ENCODE measurements around the gene AQP10.
A peak's percentile ranks its signal among the peaks of the same experiment; 100 is the strongest.
"Not testable (repeated sequence)": the region's sequence is repeated elsewhere in the genome, so short reads cannot be mapped to it uniquely, and the experiment has no call there.

AQP10 gene

DNA sequence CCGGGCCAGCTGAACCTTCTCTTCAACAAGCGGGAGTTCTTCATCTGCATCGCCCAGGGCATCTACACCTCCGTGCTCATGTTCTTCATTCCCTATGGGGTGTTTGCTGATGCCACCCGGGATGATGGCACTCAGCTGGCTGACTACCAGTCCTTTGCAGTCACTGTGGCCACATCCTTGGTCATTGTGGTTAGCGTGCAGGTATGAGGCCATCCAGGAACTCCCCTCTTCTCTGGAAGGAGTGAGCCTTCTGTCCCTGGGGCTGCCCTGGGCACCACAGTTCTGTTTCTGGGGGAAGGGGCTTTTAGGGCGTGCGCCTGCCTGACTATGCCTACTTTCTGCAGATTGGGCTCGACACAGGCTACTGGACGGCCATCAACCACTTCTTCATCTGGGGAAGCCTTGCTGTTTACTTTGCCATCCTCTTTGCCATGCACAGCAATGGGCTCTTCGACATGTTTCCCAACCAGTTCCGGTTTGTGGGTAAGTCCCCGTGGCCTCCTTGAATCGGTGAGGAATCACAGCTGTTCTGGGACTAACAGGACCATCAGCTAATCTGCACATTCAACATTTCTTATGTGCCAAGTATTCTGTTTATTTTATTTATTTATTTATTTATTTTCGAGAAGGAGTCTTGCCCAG, 25.5 kb downstream of the AQP10 start:
- no peak for DNase-seq

DNA sequence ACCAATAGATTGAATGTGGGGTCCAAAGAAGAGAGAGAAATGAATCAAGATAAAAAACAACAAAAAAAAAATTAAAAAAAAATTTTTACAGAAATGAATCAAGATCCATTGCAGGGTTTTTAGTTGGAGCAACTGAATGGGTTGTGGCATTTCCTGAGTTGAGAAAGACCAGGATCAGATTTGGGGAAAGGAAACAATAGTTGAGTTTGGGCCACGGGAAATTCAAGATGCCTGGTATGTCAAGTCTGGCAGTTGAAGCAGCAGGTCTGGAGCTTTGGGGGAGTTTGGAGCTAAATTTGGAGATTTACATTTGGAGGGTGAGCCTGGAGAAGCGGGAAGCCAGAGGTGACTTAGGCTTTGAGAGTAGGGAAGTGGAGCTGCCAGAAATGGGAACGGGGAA, 27.1 kb downstream of the AQP10 start:
- DNase-seq: no peak

DNA sequence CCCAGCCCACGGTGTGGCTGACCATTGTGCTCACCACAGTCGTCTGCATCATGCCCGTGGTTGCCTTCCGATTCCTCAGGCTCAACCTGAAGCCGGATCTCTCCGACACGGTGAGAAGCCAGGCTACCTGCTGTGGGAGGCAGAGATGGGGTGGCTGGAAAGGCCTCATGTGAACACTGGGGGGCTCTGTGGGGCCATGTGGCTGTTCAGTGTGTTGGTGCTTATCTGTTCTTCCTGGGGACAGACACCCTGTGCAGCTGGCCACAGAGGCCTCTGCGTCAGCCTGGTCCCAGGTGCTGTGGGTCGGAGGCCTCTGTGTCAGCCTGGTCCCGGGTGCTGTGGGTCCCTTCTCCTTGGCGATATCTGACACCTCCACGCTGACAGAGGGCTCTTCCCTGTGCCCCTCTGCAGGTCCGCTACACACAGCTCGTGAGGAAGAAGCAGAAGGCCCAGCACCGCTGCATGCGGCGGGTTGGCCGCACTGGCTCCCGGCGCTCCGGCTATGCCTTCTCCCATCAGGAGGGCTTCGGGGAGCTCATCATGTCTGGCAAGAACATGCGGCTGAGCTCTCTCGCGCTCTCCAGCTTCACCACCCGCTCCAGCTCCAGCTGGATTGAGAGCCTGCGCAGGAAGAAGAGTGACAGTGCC, 27.7 kb downstream of the AQP10 start:
- no peak for DNase-seq

DNA sequence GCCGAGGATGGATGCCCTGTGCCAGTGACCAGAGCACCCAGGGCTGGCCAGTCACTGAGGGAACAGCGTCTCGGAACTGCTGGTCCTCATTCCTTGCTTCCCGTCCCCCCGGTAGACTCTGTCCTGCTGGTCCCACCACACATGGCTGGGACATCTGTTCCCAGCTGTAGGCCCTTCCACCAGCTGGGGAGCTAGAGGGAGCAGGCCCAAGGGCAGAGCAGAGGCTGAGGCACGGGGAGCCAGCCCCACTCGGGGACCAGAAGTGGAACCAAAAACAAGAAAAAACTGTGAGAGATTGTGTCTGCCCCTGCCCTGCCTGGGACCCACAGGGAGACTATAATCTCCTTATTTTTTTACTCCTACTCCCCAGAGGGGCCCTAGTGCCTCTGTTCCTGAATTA, 28.2 kb downstream of the AQP10 start:
- DNase-seq: no peak

DNA sequence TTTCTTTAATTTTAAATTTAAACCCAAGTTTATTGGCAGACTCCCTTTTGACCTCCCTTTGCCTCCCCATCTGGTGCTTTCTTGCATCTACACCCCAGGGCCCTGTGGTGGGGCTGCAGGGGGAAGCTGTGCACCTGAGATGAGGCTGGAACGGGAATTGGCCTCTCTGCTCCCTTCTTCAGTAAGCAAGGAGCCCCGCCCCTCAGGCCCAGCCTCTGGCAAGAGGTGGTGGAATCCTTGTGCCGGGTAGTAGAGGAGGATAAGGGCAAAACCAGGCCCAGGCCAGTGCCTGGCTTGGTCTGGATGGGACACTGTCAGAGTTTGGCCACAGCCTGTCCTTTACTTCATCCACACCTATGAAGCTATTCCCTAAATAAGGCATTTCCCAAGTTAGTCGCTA, 29.5 kb downstream of the AQP10 start:
- no peak for DNase-seq

DNA sequence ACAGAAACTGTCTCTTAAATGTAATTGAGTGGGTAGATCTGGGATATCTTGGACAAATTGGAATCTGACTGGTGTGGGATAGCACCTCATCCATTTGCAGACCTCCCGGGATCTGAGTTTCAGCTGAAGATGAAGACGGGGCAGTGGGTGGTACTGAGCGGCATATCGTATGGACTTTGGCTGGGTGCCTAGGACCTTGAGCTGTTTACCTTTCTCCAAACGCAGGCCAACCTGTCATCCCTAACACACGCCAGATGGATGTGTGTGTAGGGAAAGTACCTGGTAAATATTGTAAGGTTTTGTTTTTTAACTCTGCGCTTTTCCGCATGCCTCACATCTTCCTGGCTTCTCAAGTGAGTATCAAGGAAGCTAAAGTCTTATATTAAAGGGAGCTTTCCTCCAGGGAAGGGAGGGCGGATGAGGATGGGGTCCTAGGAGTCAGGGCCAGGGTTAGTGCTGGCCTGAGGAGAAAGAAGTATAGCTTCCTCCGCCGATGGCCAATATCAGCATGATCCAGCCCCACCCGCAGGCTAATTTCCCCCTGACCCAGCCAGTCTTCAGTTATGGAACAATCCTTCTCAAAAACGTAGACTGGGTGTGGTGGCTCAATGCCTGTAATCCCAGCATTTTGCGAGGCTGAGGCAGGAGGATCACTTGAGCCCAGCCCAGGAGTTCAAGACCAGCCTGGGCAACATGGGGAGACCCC, 30.6 kb downstream of the AQP10 start:
- no peak for DNase-seq

DNA sequence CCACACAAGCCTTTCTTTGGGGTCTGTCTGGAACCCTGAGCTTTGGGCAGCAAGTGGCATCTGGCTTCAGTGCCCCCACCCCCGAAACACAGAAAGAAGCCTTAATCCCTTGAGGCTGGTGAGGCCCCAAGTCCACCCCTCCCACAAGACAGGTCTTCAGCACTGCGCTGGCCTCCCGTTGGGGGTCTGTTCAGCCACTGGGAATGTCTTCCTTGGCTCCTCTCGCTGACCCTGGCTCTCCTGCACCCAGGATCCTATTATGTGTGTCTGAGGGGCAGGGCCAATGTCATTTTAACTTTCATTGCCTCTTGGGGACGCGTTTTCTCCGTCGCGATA, 31.3 kb downstream of the AQP10 start:
- DNase-seq: no peak

DNA sequence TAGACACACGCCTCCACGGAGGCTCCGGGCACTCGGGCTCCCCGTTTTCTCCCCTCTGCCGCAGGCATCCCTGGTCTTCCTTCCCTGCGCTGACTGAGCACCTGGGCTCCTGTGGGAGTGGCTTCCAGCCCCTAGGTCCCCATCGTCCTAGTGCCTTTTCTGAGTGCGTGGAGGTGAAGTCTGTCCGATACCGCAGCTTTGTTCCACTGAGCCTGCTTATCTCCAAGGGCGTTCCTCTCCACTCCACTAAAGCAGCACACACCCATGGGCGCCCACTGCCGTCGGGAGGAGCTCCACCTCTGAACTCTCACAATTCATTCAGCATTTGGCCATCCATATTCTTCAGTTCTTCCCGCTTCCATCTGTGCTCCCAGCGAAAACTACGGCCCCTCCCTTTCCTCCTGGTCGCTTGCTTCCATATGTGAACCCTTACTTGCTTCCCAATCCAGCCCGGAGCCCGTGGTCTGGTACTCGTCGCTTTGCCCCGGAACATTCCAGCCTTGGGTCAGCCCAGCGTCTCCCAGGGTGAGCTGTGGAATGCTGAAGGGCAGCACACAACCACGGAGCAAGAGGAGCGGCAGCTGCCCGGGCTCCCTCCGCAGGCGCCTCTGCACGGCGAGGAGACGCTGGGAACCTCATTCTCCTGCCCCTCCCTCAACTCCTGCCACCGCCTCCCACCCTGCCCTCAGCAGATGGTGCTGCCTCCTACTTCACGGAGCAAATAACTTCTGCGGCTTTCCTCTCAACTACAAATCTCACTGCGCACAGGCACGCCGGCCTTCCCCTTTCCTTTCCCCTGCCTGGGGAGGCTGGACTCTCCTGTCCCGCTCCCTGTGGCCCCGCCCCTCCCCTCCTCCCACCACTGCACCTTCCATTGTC, 31.9 kb downstream of the AQP10 start:
- DNase-seq: peak; percentile 54

DNA sequence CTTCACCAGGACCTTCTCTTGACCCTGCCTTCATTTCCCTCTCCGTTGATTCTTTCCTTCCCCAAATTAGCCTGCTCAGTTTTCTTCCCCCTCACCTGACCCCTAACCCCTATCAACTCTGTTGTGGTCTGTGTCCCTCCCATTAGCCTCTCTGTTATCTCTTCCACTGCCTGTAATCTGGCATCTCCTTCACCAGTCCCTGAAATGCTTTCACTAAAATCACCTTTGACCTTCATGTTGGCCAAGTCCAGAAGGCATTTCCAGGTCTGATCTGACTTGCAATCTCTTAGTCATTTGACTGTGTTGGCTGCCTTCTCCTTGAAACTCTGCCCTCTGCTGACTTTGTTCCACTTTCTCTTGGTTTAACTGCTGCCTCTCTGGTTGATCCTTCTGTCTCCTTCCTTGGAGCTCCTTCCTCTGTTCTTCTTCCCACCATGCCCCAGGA, 32.6 kb downstream of the AQP10 start:
- DNase-seq: peak; percentile 48

DNA sequence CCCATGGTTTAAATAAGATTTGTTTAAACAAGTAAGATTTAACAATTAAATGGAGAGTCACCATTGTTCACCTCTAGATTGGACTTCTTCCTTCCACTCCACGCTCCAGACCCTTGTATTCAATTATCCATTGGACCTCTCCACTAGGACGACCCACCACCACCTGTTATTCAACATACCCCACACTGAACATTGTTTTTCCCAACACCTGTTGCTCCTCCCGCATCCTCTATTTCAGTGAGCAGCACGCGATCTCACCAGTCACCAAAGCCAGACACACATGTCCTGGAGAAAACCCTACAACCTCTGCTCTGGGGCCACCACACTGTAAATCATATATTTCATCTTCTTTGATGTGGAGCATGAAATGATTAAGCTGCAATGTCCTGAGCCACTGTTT, 33.1 kb downstream of the AQP10 start:
- no peak for DNase-seq

DNA sequence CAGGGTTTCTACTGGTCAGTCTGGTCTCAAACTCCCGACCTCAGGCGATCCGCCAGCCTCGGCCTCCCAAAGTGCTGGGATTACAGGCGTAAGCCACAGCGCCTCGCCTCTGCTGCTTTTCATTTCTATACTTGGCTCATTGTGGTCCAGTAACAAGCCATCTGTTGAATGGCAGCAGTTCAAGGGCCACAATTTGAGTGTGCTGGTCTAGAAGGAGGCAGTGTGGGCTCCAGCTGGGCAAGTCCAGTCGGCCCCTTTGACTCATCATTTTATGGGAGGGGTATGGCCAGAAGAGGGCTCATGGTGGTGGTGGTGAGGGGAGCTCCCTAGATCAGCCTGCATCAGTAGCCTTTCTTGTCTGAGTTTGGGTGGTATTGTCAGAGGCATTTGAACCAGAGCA, 37.6 kb downstream of the AQP10 start:
- no peak for DNase-seq

DNA sequence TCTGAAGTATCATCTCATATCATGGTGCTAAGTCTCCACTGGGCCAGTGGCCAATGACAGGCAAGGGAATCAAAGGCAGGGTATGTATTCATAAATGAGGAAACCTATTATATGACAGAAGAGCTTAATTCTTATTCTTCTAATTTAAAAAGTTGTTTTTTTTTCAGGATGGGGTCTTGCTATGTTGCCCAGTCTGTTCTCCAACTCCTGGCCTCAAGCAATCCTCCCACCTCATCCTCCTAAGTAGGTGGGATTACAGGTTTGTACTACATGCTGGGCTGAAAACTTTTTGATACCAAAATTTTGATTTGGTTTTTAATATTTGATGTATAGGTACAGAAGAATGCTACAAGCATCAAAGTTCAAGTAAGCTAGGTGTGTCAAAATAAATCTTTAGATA, 39.4 kb downstream of the AQP10 start:
- DNase-seq: no peak

DNA sequence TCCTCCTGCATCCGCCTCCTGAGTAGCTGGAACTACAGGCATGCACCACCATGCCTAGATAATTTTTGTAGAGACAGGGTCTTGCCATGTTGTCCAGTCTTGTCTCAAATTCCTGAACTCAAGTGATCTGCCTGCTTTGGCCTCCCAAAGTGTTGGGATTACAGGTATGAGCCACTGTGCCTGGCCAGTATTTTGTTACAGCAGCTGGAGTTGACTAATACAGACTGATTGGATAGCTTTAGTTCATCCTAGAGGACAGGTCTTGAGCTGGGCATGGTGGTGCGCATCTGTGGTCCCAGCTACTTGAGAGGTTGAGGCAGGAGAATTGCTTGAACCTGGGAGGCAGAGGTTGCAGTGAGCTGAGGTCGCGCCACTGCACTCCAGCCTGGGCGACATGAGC, 40.0 kb downstream of the AQP10 start:
- DNase-seq: not testable (repeated sequence)

DNA sequence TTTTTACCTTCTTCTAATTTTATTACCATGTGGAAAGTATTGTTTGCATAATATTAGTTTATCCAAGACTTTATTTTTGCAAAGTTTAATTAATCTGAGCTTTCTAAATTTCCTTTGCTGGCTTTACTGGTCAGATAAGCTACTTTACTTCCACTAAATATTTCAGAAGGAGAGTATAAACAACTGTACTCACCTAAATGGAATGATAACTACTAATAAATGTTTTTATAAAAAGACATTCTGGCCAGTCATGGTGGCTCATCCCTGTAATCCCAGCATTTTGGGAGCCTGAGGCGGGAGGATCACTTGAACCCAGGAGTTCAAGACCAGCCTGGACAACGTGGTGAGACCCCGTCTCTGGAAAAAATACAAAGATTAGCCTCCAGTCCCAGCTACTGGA, 40.5 kb downstream of the AQP10 start:
- no peak for DNase-seq

DNA sequence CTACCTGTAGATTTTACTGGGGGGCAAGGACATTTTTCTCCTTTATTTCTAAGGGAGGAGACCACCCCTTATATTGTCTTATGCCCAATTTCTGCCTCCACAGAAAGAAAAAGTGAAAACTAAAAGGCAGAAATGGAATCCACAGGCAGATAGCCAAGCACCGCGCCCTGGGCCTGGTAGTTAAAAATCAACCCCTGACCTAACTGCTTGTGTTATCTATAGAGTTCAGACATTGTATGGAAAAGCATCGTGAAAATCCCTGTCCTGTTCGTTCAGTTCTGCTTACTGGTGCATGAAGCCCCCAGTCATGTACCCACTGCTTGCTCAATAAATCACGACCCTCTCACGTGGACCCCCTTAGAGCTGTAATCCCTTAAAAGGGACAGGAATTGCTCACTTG, 50.5 kb downstream of the AQP10 start:
- no peak for DNase-seq

DNA sequence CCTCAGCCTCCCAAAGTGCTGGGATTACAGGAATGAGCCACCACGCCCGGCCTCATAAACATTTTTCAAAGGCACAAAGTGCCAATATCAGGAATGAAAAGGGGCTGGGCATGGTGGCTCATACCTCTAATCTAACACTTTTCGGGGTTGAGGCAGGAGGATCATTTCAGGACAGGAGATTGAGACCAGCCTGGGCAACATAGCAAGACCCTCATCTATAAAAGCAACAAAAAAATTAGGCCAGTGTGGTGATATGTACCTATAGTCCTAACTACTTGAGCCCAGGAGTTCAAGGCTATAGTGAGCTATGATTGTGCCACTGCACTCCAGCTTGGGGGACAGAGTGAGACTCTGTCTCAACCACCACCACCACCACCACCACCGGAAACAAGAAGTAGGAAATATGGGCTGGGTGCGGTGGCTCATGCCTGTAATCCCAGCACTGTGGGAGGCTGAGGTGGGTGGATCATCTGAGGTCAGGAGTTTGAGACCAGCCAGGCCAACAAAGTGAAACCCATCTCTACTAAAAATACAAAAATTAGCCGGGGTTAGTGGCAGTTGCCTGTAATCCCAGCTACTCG, 53.0 kb downstream of the AQP10 start:
- DNase-seq: not testable (repeated sequence)
